Breast epithelium (tissue), 3 donors: Measurements from ENCODE around the gene IGFBP7.

Experiments
- POLR2AphosphoS5 ChIP-seq, 3 donors: sonication (generic); formaldehyde crosslinking; IDR thresholded peaks; one replicate each; pipeline ENCODE4 v1.6.1; 2017; ENCODE audit warnings: antibody characterized with exemption in 3 of 3
- TF ChIP-seq, protein P1 (sequence below), 3 donors: fragments of 450-650 bp; IDR thresholded peaks; one replicate each; pipeline ENCODE4 v1.5.1; 2016 to 2017; ENCODE audit warnings: antibody characterized with exemption in 3 of 3, mild to moderate bottlenecking in 3 of 3, moderate library complexity in 3 of 3

DNA sequence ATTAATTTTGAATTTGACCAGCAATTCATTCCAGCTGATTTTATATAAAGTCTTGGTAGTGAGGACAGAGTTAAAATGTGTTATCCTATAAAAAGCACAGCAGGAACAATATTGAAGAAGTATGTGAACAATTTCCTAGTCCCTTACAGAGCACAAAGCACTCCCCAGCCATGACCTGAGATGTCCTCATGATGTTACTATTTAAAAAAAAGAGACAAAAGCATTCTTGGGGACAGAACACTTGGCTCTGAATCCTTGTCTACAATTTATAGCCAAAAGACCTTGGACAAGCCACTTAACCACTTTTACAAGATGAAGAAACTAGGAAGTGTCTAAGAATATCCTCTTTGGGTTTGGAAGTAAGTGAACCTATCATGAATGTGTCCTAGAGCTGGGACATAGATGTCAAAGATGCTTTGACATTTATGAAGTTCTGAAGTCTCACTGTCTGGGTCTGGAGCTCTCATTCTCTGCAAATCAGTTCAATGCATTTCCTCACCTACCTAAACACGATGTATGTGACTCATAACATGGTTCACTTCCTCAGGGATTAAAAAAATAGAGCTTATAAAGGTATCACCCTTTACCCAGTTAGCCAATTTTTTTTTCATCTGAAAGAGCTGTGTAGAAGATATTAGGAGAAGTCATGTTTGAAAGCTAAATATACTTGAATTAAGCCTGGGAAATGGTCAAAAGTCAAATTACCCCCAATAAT is 61.4 kb downstream of the IGFBP7 start:
- TF ChIP-seq POLR2AphosphoS5 (IDR thresholded peaks at IDR 0.05): no peak
- TF ChIP-seq, protein P1, sequence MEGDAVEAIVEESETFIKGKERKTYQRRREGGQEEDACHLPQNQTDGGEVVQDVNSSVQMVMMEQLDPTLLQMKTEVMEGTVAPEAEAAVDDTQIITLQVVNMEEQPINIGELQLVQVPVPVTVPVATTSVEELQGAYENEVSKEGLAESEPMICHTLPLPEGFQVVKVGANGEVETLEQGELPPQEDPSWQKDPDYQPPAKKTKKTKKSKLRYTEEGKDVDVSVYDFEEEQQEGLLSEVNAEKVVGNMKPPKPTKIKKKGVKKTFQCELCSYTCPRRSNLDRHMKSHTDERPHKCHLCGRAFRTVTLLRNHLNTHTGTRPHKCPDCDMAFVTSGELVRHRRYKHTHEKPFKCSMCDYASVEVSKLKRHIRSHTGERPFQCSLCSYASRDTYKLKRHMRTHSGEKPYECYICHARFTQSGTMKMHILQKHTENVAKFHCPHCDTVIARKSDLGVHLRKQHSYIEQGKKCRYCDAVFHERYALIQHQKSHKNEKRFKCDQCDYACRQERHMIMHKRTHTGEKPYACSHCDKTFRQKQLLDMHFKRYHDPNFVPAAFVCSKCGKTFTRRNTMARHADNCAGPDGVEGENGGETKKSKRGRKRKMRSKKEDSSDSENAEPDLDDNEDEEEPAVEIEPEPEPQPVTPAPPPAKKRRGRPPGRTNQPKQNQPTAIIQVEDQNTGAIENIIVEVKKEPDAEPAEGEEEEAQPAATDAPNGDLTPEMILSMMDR (IDR thresholded peaks at IDR 0.05): no peak
